Measurements from ENCODE around the gene C10orf90. TPM values are rescaled to one million over a fixed set of nuclear protein-coding genes. Genes with fewer than 3 reads are reported as not detected.

The C10orf90 gene
- polyA plus RNA-seq, 4 donors: not detected

DNA sequence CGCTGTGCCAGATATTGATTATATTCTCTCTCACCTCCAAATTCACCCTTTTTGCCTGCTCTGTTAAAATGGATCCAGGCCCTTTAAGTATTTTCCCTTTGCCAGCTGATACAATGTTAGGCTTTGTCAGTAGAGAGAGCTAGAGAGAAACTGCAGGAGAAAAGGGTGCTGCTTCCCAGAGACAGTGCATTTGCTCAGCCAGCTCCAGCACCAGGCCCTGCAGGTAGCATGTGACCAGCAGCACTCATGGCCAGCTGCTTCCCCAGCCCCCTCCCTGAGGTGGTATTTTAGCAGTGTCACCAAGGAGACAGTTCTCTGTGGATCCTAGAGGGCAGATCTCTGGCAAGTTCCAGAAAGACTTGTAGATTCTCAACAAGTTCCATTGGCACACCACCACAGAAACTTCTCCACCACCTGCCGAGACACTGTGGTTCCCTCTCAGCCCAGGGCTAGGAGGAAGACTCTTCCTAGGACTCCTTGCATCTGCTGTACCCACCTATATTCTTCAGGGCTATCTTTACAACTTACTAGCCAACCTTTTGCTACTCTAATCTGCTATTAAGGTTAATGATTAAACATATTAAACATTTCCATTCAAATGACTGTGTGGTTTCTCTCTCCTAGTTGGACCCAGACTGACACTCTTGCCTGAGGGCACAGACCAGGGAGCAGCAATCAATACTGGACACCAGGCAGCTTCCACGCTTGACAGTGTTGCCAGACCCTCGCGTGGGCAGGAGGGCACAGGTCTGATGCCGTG is 246.6 kb downstream of the C10orf90 start:
- DNase-seq (peak in 1 of 2 donors; percentile 1), FAIRE-seq (no peak)
- Histone ChIP-seq H3K9me3 (ENCODE audit: control insufficient read depth in 2 of 2, insufficient read depth in 1 of 2, low read depth in 1 of 2, low read length in 1 of 2) (peaks cover 0 to 15% of the 10 kb centered on the region in 2 donors), H3K4me3 (ENCODE audit: low read depth in 1 of 3, low read length in 3 of 3) (no peak overlapping the region), H3K27ac (ENCODE audit: low read depth in 1 of 3, low read length in 2 of 3) (no peak overlapping the region), H3K27me3 (ENCODE audit: control insufficient read depth in 3 of 3, insufficient read depth in 3 of 3, low read length in 3 of 3) (peaks cover 0 to 2% (median 0%) of the 10 kb centered on the region in 3 donors), H3K36me3 (ENCODE audit: control insufficient read depth in 3 of 3, insufficient read depth in 2 of 3, low read depth in 1 of 3, low read length in 3 of 3) (no peaks in the 10 kb centered on the region), H3K4me1 (ENCODE audit: control insufficient read depth in 3 of 3, insufficient read depth in 2 of 3, low read depth in 1 of 3, low read length in 2 of 3) (no peaks in the 10 kb centered on the region)
- 68 to 87% (median 75%) methylated on average over 6 of the region's 6 CpGs for WGBS, 3 donors

DNA sequence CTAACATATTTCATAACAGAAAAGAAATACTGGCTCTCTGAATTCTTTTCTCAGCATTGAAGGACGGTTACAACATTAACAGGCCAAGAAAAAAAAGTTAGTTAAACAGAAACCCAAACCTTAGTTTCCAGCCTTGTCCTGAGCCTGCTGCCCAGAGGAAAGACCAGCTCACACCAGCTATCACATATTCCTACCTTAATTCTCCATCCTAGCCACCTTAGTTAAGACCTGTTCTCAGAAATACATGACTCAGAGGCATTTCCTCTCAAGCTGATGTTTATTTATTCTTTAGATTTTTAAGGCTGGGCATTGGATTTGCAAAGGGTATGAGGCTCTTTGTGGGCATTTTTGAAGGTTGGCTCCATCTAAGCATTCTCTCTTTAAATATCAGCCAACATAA is 247.9 kb downstream of the C10orf90 start:
- H3K27me3 ChIP-seq (ENCODE audit: control insufficient read depth in 3 of 3, insufficient read depth in 3 of 3, low read length in 3 of 3): peaks cover 0 to 4% (median 0%) of the 10 kb centered on the region in 3 donors
- DNase-seq (no peak), FAIRE-seq (no peak)
- no peak overlapping the region for H3K27ac ChIP-seq (ENCODE audit: low read depth in 1 of 3, low read length in 2 of 3)
- H3K9me3 ChIP-seq (ENCODE audit: control insufficient read depth in 2 of 2, insufficient read depth in 1 of 2, low read depth in 1 of 2, low read length in 1 of 2): peaks cover 0 to 15% of the 10 kb centered on the region in 2 donors
- H3K36me3 ChIP-seq (ENCODE audit: control insufficient read depth in 3 of 3, insufficient read depth in 2 of 3, low read depth in 1 of 3, low read length in 3 of 3): no peaks in the 10 kb centered on the region
- H3K4me1 ChIP-seq (ENCODE audit: control insufficient read depth in 3 of 3, insufficient read depth in 2 of 3, low read depth in 1 of 3, low read length in 2 of 3): no peaks in the 10 kb centered on the region
- 63 to 72% (median 69%) methylated on average over 1 of the region's 1 CpG for WGBS, 3 donors
- no peak overlapping the region for H3K4me3 ChIP-seq (ENCODE audit: low read depth in 1 of 3, low read length in 3 of 3)

DNA sequence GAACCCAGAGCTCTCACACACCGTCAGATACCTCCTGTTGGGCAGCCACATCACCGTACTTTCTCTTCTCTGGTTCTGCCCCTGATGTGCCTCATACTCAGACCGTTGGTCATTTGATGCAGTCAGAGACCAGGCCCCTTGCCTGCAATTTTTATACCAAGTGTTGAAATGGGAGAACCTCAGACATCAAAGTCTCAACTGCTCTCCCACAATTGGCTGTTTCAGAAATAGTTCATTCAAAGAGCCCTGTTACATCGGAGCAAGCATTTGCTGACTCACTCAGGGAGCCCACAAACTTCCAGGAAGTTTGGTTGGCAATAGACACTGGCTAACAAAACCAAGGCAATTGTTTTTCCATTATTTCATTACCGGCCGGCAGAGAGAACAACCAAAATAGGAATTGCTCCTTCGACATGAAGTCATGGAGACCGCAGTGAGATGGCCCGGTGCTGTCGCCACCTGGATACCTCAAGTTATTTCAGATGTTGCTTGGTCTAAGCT is 248.7 kb downstream of the C10orf90 start:
- no peak for DNase-seq
- no peak overlapping the region for H3K27ac ChIP-seq (ENCODE audit: low read depth in 1 of 3, low read length in 2 of 3)
- FAIRE-seq: no peak
- no peak overlapping the region for H3K4me3 ChIP-seq (ENCODE audit: low read depth in 1 of 3, low read length in 3 of 3)
- 72 to 80% (median 76%) methylated on average over 10 of the region's 10 CpGs for WGBS, 3 donors
- H3K36me3 ChIP-seq (ENCODE audit: control insufficient read depth in 3 of 3, insufficient read depth in 2 of 3, low read depth in 1 of 3, low read length in 3 of 3): no peaks in the 10 kb centered on the region
- H3K27me3 ChIP-seq (ENCODE audit: control insufficient read depth in 3 of 3, insufficient read depth in 3 of 3, low read length in 3 of 3): peaks cover 0 to 4% (median 0%) of the 10 kb centered on the region in 3 donors
- no peaks in the 10 kb centered on the region for H3K4me1 ChIP-seq (ENCODE audit: control insufficient read depth in 3 of 3, insufficient read depth in 2 of 3, low read depth in 1 of 3, low read length in 2 of 3)
- peaks cover 0 to 15% of the 10 kb centered on the region in 2 donors for H3K9me3 ChIP-seq (ENCODE audit: control insufficient read depth in 2 of 2, insufficient read depth in 1 of 2, low read depth in 1 of 2, low read length in 1 of 2)

DNA sequence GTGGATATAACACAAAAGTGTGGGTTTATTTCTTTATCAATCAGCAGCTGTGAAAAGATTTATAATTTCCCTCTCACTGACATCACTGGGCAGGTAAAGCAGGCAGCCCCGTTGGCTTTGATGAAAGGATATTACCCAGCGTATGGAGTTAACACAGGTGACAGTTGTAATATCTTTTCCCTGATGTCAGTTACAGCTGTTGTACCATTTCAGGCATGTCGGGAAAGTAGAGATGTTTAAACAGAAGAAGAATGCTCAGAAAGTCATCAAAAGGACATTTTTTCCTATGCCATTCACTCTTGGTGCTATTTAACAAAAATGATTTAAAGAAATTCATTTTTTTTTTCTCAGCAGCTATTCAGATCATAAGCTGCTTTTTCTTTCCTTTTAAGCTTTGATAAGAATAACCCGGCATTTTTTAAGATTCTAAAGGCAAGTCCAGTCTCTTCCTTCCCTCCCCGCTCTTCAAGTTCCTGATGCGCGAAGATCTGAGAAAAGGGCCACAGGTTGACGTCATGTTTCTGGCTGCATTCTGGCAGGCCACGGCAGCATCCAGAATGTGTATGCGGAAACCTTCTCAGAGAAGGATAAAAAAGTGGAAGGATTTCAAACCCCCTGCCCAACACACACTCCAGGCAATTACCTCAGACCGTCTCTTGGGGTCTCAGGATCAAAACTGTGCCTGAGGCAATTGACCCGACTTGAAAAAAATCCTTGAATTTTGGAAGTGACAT is 249.8 kb downstream of the C10orf90 start:
- H3K9me3 ChIP-seq (ENCODE audit: control insufficient read depth in 2 of 2, insufficient read depth in 1 of 2, low read depth in 1 of 2, low read length in 1 of 2): peaks cover 0 to 17% of the 10 kb centered on the region in 2 donors
- no peak overlapping the region for H3K4me3 ChIP-seq (ENCODE audit: low read depth in 1 of 3, low read length in 3 of 3)
- FAIRE-seq (no peak), DNase-seq (no peak)
- no peaks in the 10 kb centered on the region for H3K36me3 ChIP-seq (ENCODE audit: control insufficient read depth in 3 of 3, insufficient read depth in 2 of 3, low read depth in 1 of 3, low read length in 3 of 3)
- no peak overlapping the region for H3K27ac ChIP-seq (ENCODE audit: low read depth in 1 of 3, low read length in 2 of 3)
- H3K4me1 ChIP-seq (ENCODE audit: control insufficient read depth in 3 of 3, insufficient read depth in 2 of 3, low read depth in 1 of 3, low read length in 2 of 3): no peaks in the 10 kb centered on the region
- peaks cover 0 to 6% (median 0%) of the 10 kb centered on the region in 3 donors for H3K27me3 ChIP-seq (ENCODE audit: control insufficient read depth in 3 of 3, insufficient read depth in 3 of 3, low read length in 3 of 3)
- WGBS, 3 donors: 78 to 81% (median 81%) methylated on average over 12 of the region's 12 CpGs

DNA sequence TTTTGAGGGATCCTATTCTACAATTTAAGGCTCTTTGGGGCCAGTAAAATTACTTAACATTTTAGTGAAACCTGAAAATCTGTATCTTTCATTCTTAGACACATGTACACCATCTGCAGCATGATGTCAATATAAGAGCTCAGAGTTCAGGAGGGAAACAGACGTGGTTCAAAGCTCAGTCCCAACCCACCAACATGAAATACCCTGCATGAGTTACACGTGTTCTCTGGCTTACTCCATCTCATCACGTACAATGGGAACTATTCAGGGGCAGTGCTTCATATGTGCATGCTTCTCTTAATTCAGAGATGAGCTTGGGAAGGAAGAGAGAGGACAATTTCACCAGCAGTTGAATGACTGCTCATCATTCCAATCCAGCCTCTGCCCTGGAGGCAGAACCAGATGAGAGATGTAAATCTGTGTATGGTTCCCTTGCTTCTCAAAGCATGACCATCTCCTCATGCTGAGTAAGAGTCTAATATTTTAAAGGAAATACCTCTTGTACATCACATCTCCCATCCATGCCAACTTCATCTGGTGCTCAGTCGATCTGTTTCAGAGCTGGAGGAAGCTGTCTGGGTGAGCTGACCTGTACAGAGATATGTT is 253.2 kb downstream of the C10orf90 start:
- DNase-seq (no peak), FAIRE-seq (no peak)
- WGBS, 3 donors: 62 to 74% (median 66%) methylated on average over 4 of the region's 4 CpGs
- no peak overlapping the region for H3K4me3 ChIP-seq (ENCODE audit: low read depth in 1 of 3, low read length in 3 of 3)
- no peaks in the 10 kb centered on the region for H3K4me1 ChIP-seq (ENCODE audit: control insufficient read depth in 3 of 3, insufficient read depth in 2 of 3, low read depth in 1 of 3, low read length in 2 of 3)
- peaks cover 0 to 2% of the 10 kb centered on the region in 2 donors for H3K9me3 ChIP-seq (ENCODE audit: control insufficient read depth in 2 of 2, insufficient read depth in 1 of 2, low read depth in 1 of 2, low read length in 1 of 2)
- H3K27ac ChIP-seq (ENCODE audit: low read depth in 1 of 3, low read length in 2 of 3): no peak overlapping the region
- H3K36me3 ChIP-seq (ENCODE audit: control insufficient read depth in 3 of 3, insufficient read depth in 2 of 3, low read depth in 1 of 3, low read length in 3 of 3): no peaks in the 10 kb centered on the region
- peaks cover 0 to 6% (median 0%) of the 10 kb centered on the region in 3 donors for H3K27me3 ChIP-seq (ENCODE audit: control insufficient read depth in 3 of 3, insufficient read depth in 3 of 3, low read length in 3 of 3)

DNA sequence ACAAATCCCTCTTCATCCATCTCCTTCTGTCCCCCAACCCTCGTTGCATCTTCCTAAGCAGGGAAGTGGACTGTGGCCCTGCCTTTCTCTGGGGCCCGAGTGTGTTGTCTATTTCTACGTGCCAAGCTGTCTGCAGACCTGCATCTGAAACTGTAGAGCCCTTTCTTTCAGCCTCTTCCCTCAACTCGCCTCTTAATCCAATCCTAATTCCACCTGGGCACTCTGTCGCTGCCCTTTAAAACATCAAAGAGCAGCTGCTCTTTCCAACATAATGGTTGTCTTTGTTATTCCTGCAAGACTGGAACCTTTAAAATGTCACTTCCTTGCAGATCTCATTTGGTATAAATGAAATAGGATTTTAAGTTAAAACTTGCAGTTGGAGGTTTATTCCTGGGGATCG is 260.7 kb downstream of the C10orf90 start:
- DNase-seq (no peak), FAIRE-seq (no peak)
- 25 to 55% (median 44%) methylated on average over 6 of the region's 6 CpGs for WGBS, 3 donors
- Histone ChIP-seq H3K9me3 (ENCODE audit: control insufficient read depth in 2 of 2, insufficient read depth in 1 of 2, low read depth in 1 of 2, low read length in 1 of 2) (no peaks in the 10 kb centered on the region), H3K4me1 (ENCODE audit: control insufficient read depth in 3 of 3, insufficient read depth in 2 of 3, low read depth in 1 of 3, low read length in 2 of 3) (no peaks in the 10 kb centered on the region), H3K27ac (ENCODE audit: low read depth in 1 of 3, low read length in 2 of 3) (no peak overlapping the region), H3K4me3 (ENCODE audit: low read depth in 1 of 3, low read length in 3 of 3) (no peak overlapping the region), H3K36me3 (ENCODE audit: control insufficient read depth in 3 of 3, insufficient read depth in 2 of 3, low read depth in 1 of 3, low read length in 3 of 3) (no peaks in the 10 kb centered on the region), H3K27me3 (ENCODE audit: control insufficient read depth in 3 of 3, insufficient read depth in 3 of 3, low read length in 3 of 3) (no peaks in the 10 kb centered on the region)

DNA sequence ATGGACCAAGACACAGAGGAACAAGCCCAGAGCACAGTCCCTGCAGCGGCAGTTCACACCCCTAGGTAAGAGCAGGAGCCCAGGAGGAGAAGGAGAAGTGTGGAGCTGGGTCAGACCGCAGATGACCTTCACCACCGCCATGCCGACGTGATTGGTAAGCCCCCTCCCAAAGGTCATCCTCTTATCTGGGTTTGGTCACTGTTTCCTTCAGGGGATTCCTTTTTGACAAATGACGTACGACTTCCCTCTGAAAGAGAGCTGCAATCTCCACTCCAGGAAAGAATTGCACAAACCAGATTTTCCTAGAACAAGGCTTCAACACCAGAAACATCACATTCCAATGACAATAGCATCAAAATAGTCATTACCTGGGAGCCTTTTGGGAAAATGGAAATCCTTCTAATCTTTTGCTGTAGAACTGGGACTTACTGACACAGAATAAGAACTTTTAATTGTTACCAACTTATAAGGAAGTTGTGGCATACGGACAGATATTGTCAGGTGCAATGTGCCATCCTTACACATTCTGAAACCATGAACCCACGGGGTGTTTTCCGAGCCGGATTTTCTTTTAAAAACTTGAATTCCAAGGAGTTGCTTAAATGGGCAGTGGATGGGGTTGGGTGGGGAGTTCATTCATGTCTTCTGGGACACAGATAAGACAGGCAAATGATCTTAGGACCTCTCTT is 261.4 kb downstream of the C10orf90 start:
- 39 to 46% (median 43%) methylated on average over 11 of the region's 11 CpGs for WGBS, 3 donors
- Histone ChIP-seq H3K27me3 (ENCODE audit: control insufficient read depth in 3 of 3, insufficient read depth in 3 of 3, low read length in 3 of 3) (no peaks in the 10 kb centered on the region), H3K36me3 (ENCODE audit: control insufficient read depth in 3 of 3, insufficient read depth in 2 of 3, low read depth in 1 of 3, low read length in 3 of 3) (no peaks in the 10 kb centered on the region), H3K4me3 (ENCODE audit: low read depth in 1 of 3, low read length in 3 of 3) (no peak overlapping the region), H3K4me1 (ENCODE audit: control insufficient read depth in 3 of 3, insufficient read depth in 2 of 3, low read depth in 1 of 3, low read length in 2 of 3) (no peaks in the 10 kb centered on the region), H3K27ac (ENCODE audit: low read depth in 1 of 3, low read length in 2 of 3) (no peak overlapping the region), H3K9me3 (ENCODE audit: control insufficient read depth in 2 of 2, insufficient read depth in 1 of 2, low read depth in 1 of 2, low read length in 1 of 2) (no peaks in the 10 kb centered on the region)
- DNase-seq: no peak
- no peak for FAIRE-seq

DNA sequence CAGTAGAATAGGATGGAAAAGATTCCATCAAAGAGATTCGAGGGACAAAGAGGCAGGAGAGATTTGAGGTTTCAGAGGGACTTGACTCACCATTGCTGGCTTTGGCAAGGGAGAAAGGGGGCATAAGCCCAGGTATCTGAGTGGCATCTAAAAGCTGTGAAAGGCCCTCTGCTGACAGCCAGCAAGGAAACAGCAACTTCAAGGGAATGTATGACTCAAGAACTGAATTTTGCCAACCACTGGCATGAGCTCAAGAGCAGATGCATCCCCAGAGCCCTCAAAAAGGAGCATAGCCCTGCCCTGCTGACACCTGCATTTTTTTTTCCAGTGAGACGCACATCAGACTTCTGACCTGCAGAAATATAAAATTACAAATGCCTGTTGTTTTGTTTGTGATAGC is 262.7 kb downstream of the C10orf90 start:
- 40 to 74% (median 60%) methylated on average over 2 of the region's 2 CpGs for WGBS, 3 donors
- Histone ChIP-seq H3K27me3 (ENCODE audit: control insufficient read depth in 3 of 3, insufficient read depth in 3 of 3, low read length in 3 of 3) (no peaks in the 10 kb centered on the region), H3K27ac (ENCODE audit: low read depth in 1 of 3, low read length in 2 of 3) (no peak overlapping the region), H3K36me3 (ENCODE audit: control insufficient read depth in 3 of 3, insufficient read depth in 2 of 3, low read depth in 1 of 3, low read length in 3 of 3) (no peaks in the 10 kb centered on the region), H3K4me3 (ENCODE audit: low read depth in 1 of 3, low read length in 3 of 3) (no peak overlapping the region), H3K4me1 (ENCODE audit: control insufficient read depth in 3 of 3, insufficient read depth in 2 of 3, low read depth in 1 of 3, low read length in 2 of 3) (no peaks in the 10 kb centered on the region), H3K9me3 (ENCODE audit: control insufficient read depth in 2 of 2, insufficient read depth in 1 of 2, low read depth in 1 of 2, low read length in 1 of 2) (no peaks in the 10 kb centered on the region)
- FAIRE-seq (no peak), DNase-seq (no peak)
